GM19351 (cell line): Measurements from ENCODE around the gene SCG3.

Source experiments
- ATAC-seq: cut with Tn5 transposase; IDR thresholded peaks from one replicate; pipeline ENCODE4 v1.9.1; 2021; ENCODE audit warnings: mild to moderate bottlenecking, moderate library complexity; ENCODE audit not compliant: unreplicated experiment

The SCG3 gene

DNA sequence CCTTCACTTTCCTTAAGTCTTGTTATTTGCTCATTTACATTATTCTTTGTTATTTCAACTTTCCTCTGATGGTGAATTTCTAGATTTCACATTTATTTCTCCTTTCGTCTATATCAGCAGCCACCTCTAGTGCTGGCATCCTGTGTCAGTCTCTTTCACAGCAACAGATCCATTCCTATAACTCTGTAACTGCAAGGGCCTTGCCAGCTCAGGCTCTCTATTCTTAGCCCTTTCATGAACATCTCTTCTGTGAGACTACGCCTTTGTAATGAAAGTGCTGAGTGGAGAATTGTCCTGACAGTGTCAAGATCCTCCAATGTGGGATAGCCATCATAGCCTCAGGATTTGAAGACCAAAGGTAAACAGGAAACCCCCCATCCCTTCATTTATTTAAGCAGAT lies 3.9 kb upstream of the SCG3 start:
- no peak for ATAC-seq

DNA sequence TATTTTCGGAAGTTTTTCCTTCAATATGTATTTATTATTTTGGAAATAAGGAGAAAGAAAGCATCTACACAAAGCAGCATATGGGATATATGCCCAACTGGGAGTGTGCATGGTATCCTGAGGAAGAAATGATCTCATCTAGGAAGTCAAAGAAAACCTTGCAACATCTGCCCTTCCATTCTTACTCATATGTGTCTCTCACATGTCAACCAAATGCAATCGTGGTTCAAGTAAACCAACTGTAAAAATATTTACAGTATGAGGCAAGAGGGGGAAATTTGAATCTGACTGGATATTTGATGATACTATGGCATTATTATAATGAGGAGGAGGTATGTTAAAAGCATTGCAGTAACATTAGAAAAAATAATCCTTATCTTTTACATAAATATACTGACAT lies 3.2 kb upstream of the SCG3 start:
- ATAC-seq, result no peak

DNA sequence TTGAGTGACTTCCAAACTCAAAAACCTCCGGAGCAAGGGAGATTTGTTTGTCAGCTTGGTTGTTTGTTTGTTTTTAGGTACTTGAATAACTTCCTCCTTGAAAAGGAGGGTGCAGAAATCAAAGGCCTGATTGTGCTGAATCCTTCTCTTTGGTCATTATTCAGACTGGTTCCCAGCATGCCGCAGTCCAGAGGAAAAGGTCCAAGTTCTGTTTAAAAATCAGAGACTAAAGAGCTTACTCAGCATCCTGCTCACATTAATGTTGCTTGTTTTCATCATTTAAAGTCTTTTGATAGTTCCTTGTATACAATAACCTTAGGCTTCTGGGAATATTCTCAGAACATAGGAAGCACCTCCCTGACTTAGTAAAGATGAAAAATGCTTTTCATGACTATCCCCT lies 982 bp upstream of the SCG3 start:
- ATAC-seq, result no peak

DNA sequence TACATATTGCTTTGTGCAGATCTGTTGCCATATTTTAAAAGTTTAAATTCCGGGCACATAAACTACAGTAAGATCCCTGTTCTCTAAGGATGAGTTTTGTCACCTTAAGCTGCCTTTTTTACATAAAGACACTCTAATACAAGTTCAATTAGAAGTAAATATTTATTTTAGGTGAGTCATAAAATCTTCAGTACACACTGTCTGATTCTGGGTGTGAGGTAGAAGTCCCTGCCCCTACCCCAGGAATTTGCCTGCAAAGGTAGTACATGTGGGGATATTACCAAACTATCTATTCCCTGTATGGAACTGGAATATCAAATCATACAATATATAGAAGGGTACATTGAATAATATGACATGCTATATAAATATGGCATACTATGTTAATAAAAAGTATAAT lies 6.3 kb downstream of the SCG3 start:
- ATAC-seq, result no peak

DNA sequence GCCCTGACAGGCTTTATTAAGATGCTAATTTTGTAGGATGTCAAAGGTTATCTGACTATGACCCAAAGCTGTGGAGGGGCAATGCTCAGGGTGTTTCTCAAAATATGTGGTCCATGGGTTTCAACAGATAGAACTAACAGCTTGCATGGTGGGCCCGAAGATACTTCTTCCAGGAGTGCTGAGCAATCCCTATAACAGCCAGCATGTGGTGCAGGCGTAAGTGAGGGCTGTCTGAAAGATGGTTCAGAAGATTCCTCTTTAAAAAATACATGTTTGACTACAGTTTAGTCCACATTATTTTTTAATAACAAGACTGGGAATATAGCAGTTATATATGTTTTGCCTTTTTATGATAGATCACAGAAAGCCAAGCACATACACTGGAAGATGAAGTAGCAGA lies 7.6 kb downstream of the SCG3 start:
- ATAC-seq, result no peak

DNA sequence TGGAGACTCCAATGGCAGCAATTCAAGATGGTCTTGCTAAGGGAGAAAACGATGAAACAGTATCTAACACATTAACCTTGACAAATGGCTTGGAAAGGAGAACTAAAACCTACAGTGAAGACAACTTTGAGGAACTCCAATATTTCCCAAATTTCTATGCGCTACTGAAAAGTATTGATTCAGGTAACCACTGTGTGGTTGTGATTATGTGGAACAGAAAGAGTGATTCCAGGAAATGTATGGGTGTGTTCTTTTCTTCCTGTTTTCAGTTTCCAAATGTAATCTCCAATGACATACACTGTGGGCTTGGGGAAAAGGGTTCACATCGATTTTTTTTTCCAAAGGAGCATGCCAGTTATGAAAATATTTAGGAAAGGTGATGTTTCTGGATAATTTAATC lies 10.9 kb downstream of the SCG3 start:
- ATAC-seq, result no peak

DNA sequence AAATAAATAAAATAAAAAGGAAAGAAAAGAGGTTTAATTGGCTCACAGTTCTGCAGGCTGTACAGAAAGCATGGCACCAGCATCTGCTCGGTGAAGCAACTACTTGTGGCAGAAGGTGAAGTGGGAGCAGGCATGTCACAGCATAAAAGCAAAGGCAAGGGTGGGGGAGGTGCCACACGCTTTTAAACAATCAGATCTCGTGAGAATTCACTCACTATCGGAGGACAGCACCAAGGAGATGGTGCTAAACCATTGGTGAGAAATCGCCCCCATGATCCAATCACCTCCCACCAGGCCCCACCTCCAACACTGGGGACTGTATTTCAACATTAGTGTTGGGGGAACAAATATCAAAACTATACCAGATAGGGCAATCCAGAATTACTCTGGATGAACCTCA lies 15.3 kb downstream of the SCG3 start:
- no peak for ATAC-seq

DNA sequence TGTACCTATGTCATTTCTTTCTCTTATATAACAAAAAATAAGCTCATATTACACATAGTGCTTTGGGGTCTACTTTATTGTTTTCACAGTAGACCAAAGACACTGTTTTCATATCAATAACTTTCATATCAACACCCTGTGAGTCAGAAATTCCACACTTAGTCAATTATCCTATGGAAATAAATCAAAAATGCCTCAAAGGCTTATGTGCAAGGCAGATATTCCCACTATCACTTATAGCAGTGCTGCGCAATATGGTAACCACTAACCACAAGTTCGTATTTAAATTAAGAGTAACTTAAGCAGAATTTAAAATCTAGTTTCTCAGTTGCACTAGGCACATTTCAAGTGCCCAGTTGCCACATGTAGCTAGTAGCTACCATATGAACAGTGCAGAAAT lies 15.9 kb downstream of the SCG3 start:
- no peak for ATAC-seq

DNA sequence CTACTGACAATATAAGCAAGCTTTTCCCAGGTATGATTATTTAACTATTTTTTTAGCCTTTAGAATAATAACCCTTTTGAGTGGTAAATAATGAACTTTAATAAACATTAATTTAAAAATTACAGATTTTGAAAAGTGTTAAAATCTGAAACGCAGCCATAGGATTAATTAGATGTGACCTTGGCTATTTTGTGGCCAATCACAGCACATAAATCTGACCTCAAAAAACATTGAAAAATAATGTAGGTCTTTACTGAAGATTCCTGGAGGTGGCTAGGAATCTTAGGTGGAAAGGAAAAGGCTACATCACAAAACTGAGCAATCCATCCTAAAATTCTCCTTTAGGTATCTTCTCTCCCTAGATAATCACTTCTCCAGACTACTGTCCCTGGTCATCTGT lies 18.1 kb downstream of the SCG3 start:
- ATAC-seq, result no peak

DNA sequence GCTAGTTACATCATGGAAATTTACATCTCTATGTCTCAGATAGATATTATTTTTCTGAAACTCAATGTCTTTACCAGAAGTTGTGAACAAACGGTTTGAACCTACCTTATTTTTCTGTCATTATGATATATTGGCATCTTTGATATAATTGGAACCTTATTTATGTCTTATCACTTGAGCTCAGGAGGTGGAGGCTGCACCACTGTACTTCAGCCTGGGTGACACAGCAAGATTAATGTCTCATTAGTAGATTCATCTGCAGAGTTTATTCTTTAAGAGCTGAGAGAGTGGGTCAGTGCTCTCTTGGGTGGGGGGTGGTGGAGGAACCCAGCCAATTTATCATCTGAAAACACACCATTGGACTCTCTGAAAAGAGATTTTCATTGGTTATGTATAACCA lies 21.4 kb downstream of the SCG3 start:
- ATAC-seq, result no peak

DNA sequence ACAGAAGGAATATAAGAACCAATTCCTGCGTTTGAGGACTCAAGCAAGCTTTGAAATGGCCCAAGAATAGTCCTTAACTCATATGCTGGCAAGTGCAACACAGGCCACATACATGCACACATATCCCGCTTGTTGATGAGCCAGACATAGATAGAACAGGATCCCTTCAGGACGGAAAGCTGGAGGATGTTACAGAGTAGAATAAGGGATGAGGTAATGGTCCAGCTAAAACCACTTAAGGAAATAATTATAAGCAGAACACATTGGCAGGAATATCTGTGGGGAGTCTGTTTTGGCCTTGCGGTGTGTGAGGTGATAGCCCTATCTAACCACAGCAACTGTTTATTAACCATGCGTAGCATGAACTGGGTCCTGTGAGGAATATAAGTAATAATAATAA lies 25.0 kb downstream of the SCG3 start:
- no peak for ATAC-seq

DNA sequence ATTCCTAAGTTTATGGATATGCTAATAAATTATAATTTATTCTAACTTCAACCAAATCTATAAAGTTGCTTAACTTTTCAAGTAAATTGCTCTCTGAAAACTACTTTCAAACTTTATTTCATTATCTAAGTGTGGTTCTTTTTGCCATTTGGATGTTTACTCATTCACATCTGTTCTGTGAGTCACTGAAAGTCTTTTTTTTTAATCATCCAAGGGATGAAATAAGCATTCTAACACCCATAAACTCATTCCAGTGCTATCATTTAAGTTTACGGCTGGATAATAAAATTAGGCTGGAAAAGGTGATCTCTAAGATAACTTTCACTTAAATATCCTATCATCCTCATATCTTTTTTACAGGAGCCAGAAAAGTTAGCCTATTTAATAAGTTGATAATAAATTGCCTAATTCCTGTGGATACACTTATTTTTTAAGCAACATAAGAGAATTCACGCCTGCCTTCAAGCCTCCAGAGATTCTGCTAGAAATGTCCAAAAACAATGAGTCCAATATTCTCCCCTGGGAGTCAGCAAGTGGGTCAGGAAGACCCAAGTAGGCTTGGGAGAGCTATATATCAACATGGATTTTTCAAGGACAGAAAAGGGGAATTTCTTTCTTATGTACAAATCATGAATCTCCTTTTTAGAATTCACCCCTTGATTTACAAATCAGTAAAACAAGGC lies 25.8 kb downstream of the SCG3 start:
- ATAC-seq, result no peak

DNA sequence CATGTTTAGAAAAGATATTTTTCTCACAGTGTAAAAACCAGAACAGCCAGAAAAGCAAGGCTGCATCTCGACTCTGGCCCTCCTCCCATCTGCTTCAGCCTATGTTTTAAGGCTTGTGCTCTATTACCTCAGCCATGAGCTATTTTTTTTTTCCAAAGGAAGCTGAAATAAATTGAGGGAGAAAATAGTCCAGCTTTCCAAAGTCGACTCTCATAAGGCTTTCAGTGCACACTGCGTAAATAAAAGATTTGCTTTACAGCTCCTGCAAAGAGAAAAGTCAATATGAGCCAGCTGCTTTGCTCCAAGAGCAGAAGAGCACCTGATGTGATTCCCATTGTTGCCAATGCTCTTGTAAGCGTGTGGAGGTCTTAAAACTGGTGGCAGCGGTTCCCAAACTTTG lies 26.7 kb downstream of the SCG3 start:
- ATAC-seq, result no peak

DNA sequence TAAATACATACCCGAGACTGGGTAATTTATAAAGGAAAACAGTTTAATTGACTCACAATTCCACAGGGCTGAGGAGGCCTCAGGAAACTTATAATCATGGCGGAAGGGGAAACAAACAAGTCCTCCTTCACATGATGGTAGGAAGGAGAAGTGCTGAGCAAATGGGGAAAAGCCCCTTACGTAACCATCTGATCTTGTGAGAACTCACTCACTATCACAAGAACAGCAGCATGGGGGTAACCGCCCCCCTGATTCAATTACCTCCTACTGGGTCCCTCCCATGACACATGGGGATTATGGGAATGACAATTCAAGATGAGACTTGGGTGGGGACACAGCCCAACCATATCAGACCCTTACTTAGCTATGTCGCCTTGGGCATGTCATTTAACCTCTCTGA lies 27.7 kb downstream of the SCG3 start:
- ATAC-seq, result no peak

DNA sequence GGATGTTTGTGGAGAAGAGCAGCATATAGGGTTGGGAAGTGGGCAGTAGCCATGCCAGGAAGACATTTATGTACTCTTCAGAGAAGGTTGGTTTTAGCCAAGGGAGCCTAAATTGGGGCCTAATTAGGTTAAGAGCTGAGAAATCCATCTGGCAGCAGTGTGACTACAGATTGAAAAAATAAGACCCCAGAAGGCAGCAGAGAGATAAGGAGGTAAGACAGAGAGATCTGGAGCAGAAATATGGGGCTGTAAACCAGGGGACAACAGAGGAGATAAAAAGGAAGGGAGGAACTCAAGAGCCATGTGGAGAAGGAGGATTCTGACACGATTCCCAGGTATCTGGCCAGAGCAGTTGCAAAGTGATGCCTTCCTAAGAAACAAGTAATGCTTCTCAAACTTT lies 32.9 kb downstream of the SCG3 start:
- no peak for ATAC-seq

DNA sequence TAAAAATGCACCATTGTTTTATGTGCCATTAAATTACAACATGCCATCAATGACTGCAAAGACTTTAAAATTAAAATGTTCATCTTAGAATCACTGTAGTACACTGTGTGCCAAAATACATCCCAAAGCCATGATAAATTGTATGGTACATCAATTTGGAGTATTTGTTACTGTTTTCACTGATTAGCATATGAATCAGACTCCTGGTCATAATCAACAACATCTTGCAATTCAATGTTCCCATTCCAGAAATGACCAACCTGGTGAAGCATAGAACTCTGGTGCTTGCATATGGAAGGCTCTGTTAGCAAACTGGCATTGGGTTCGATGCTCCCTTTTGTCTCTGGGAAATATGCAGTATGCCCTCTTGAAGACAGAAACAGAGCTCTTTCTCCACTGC lies 33.6 kb downstream of the SCG3 start:
- ATAC-seq, result no peak

DNA sequence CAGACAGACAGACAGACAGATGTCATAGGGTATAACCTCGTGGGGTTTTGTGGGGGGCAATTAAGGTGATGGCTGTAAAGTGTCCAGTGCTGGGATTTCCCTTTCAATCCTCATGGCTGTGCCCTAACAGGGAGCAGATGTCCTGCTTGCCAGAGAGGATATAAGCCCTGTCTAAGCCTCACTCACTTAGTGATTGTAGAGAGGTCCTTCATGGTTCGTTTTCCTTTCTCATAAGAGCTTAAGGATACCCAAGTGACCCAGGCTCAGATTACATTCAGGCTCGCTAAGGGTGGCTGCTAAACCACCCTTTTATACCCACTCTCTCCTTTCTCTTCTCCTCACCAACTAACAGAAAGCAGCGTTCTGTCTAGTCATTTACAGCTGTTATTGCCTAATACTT lies 36.9 kb downstream of the SCG3 start:
- ATAC-seq, result no peak

DNA sequence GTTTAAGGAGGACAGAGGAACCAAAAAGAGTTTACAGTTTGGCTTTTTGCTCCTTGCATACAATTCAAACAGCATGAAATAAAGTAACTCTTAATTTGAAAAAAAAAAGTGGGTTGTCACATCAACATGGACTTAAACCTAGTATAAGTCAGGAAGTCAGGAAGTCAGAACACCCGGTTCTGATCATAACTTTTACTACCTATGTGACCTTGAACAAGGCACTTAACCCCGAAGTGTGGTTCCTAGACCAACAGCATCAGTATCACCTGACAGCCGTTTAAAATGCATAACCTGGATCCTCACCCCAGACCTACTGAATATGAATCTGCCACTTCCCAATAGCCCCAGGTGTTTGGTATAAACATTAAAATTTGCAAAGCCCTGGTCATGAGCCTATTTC lies 37.4 kb downstream of the SCG3 start:
- no peak for ATAC-seq

DNA sequence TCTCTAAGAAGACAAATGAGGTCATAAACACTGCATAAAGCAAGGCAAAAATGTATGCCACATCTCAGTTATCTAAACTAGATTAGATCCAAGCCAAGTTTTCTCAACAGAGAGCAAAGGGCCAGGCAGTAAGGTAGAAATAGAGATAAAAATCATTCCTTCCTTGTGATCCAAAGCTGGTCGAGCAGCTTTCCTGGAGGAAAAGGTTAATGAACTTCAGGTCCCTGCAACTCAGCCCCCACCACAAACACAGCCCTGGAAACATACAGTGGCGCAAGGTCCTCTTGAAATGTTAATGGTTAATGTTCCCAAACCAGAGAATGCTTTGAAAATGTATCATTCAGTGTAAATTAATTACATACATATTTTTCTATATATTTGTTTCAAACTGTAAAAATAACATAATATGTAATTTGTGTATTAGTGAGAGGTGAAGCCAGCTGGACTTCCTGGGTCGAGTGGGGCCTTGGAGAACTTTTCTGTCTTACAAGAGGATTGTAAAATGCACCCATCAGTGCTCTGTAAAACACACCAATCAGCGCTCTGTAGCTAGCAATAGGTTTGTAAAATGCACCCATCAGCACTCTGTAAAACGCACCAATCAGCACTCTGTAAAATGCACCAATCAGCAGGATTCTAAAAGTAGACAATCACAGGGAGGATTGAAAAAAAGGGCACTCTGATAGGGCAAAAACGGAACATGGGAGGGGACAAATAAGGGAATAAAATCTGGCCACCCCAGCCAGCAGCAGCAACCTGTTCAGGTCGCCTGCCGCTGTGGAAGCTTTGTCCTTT lies 39.1 kb downstream of the SCG3 start:
- no peak for ATAC-seq

DNA sequence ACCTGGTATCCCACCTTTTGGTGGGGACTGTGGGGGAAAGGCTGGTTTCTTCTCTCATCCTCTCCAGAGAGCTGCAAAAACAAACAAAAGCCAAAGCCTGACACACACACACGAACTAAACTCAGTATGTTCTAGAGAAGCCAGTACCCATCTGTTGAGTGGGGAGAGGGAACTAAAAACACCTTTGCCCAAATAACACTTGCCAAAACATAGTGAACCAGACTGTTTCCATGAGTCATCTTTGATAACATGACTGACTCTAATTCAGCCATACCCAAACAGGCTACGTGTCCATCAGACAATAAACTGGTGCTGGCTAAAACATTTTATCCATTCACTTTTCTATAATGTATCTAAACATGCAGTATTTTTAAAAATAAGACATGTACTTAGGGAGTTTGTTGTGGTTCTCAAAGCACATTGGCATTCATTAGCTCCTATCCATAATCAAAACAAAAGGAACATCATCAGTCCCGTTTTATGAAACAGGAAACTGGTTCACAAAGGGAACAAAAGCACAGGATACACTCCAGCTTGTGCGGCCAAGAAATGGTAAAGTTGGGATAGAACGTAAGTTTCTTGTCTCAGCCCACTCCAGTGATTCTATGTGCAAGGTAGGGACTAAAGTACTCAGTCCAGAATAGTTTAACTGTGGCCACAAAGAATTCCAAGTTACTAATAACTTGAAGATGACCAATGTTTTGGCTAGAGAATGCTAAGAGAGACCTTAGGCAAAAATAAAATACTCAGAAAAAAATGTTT lies 40.1 kb downstream of the SCG3 start:
- no peak for ATAC-seq

DNA sequence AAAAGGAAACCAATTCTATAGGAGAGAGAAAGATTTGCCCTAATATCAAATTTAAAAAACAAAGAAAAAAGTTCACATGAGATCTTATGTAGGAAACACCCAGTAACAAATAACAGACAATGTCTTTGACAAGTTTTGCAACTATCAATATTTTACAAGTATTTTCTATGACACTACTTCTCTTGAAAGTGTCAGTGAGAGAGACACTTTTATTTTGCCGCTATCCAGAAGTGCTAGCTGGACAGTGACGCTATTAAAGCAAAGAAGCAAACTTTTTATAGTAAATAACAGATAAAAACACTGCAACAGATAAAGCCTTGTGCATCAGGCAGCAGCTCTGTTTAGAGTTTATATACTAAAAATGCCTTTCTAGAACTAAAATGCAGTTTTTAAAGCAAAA lies 42.9 kb downstream of the SCG3 start:
- no peak for ATAC-seq

DNA sequence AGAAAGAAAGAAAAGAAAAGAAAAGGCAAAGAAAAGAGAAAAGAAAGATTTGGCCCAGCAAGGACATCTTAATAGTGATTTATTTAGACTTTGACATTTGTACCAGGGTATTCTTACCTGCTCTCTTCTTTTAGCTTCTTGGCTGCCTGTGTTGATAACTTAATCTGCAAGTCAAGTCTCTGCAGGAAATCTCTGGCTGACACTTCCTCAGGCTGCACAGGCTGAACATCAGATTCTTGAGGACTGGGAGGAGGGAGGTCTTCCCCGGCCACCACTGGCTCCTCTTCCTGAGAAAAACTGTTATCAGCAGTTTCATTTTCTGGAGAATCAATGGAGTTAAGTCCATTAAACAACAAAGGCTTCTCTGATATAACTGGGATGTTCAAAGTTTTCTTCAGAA lies 43.4 kb downstream of the SCG3 start:
- ATAC-seq, result no peak
